K562 (cell line): ENCODE data around the gene IL1RL2. TPM values are rescaled to one million over a fixed set of nuclear protein-coding genes. Genes with fewer than 3 reads are reported as not detected.

Experiments used
- ATAC-seq: fragments of 200-7000 bp; cut with Tn5 transposase; 3 replicates; pipeline ENCODE4 v1.9.1; 2020; ENCODE audit warnings: moderate library complexity
- BruUV-seq: library from RNA; stranded (reverse); fragments of 400-500 nt; replicated peaks from 2 replicates; lab custom pipeline; 2021; lab: Mats Ljungman, UMichigan
- CTCF ChIA-PET: fragments of 300-600 bp; formaldehyde crosslinking; extraction: SDS; loops from one replicate; lab custom pipeline; 2021; ENCODE audit warnings: low intra/inter-chr PET ratio; lab: Yijun Ruan, JAX
- POLR2A ChIA-PET: fragments of 300-600, 350-650 bp; sonication (Branson Sonifier 250); formaldehyde crosslinking; extraction: SDS; loops from one replicate; lab custom pipeline; 2021; ENCODE audit warnings: antibody characterized with exemption, inconsistent platforms; lab: Yijun Ruan, JAX
- DNase-seq, 4 experiments: peaks; one replicate each; pipeline versions ENCODE4 v3.0.0 to v3.0.0-alpha.2; 2011 to 2018; ENCODE audit warnings: low spot score in 3 of 4, mixed read lengths in 3 of 4; ENCODE audit errors: extremely low read depth in 1 of 4
- FAIRE-seq: peaks from 2 replicates; lab custom pipeline; 2011; peaks lifted over from hg19 to GRCh38; lab: Jason Lieb, UNC
- H2AFZ ChIP-seq: 2 replicates; pipeline ENCODE4 v1.6.0; 2011; ENCODE audit warnings: low read depth, low read length, control low read depth, inconsistent platforms
- H3K27ac ChIP-seq: fragments of 200-600 bp; 3 replicates; pipeline ENCODE4 v1.8.0; 2011; ENCODE audit warnings: low read depth, mild to moderate bottlenecking, control low read depth, inconsistent platforms, low read length, moderate library complexity, mixed read lengths; ENCODE audit errors: extremely low read depth
- H3K27me3 ChIP-seq, 2 experiments: fragments of 300-600 bp in 1 of 2; 2 replicates in 1 of 2; 3 replicates in 1 of 2; pipeline versions ENCODE4 v1.6.0 to v1.8.0; 2011; ENCODE audit warnings: inconsistent platforms in 2 of 2, low read length in 2 of 2, mild to moderate bottlenecking in 1 of 2, mixed read lengths in 1 of 2, moderate library complexity in 1 of 2; ENCODE audit not compliant: control insufficient read depth in 2 of 2, insufficient read depth in 2 of 2
- H3K36me3 ChIP-seq: fragments of 300-600 bp; 3 replicates; pipeline ENCODE4 v1.8.0; 2011; ENCODE audit warnings: mild to moderate bottlenecking, low read length, inconsistent platforms; ENCODE audit not compliant: control insufficient read depth, insufficient read depth
- H3K4me1 ChIP-seq, 2 experiments: fragments of 200-600 bp in 1 of 2; replicated peaks in 1 of 2; 2 replicates in 1 of 2; 3 replicates in 1 of 2; pipeline versions ENCODE4 v1.5.1 to v1.8.0; 2011; ENCODE audit warnings: inconsistent platforms in 2 of 2, low read length in 2 of 2, mild to moderate bottlenecking in 1 of 2, mixed read lengths in 1 of 2, moderate library complexity in 1 of 2; ENCODE audit not compliant: control insufficient read depth in 2 of 2, insufficient read depth in 2 of 2
- H3K4me2 ChIP-seq: 2 replicates; pipeline ENCODE4 v1.6.1; 2011; ENCODE audit warnings: low read length, control low read depth, inconsistent platforms, mixed read lengths; ENCODE audit not compliant: insufficient read depth
- H3K4me3 ChIP-seq: fragments of 200-600 bp; sonication (generic), shearing (Covaris generic); 2 replicates; pipeline ENCODE4 v1.5.1; 2016; ENCODE audit warnings: control low read depth, inconsistent platforms
- H3K79me2 ChIP-seq: fragments of 200-600 bp; 3 replicates; pipeline ENCODE4 v1.8.0; 2011; ENCODE audit warnings: low read length, inconsistent platforms; ENCODE audit not compliant: control insufficient read depth, insufficient read depth
- H3K9ac ChIP-seq, 2 experiments: 2 replicates each; pipeline versions ENCODE4 v1.6.0 to v1.6.1; 2011; ENCODE audit warnings: low read depth in 2 of 2, low read length in 2 of 2, control low read depth in 1 of 2, inconsistent platforms in 1 of 2, mild to moderate bottlenecking in 1 of 2, mixed read lengths in 1 of 2; ENCODE audit not compliant: insufficient read depth in 1 of 2
- H3K9me1 ChIP-seq: one replicate; pipeline ENCODE4 v1.6.0; 2011; ENCODE audit warnings: inconsistent platforms, mild to moderate bottlenecking, low read length, moderate library complexity; ENCODE audit not compliant: control insufficient read depth, insufficient read depth
- H3K9me3 ChIP-seq: replicated peaks from 2 replicates; pipeline ENCODE4 v1.5.1; 2011; ENCODE audit warnings: low read depth, low read length, inconsistent platforms; ENCODE audit not compliant: control insufficient read depth, insufficient read depth
- H4K20me1 ChIP-seq: replicated peaks from 2 replicates; pipeline ENCODE4 v1.6.1; 2011; ENCODE audit warnings: low read length, inconsistent platforms, mixed read lengths; ENCODE audit not compliant: control insufficient read depth, insufficient read depth
- MECOM ChIP-seq: fragments of 250-450 bp; sonication (Bioruptor Pico); IDR thresholded peaks from 2 replicates; pipeline ENCODE4 v1.8.0; 2022; ENCODE audit warnings: inconsistent platforms
- TCF7 ChIP-seq: sonication (generic); IDR thresholded peaks from 2 replicates; pipeline ENCODE4 v1.6.1; 2016; ENCODE audit warnings: antibody characterized with exemption, borderline replicate concordance
- TRIM28 ChIP-seq: fragments of 450-650 bp; IDR thresholded peaks from 2 replicates; pipeline ENCODE4 v1.6.1; 2017
- ZBTB17 ChIP-seq: fragments of 450-650 bp; formaldehyde crosslinking; IDR thresholded peaks from 2 replicates; pipeline ENCODE4 v1.4.0; 2020; ENCODE audit warnings: mild to moderate bottlenecking
- ZNF584 ChIP-seq: fragments of 200-800 bp; sonication (Bioruptor generic); IDR thresholded peaks from 2 replicates; pipeline ENCODE4 v1.6.1; 2016; ENCODE audit warnings: low read depth, mild to moderate bottlenecking, missing genetic modification characterization, missing compliant biosample characterization
- WGBS: fragments of 100-300 bp; shearing (Covaris generic); methylation state at CpG from one replicate; pipeline ENCODE4 v1.1.6; 2016; ENCODE audit warnings: low coverage, mixed read lengths; ENCODE audit not compliant: insufficient coverage; ENCODE audit errors: missing lambda C conversion rate; 5-methylcytosine and 5-hydroxymethylcytosine counted together
- in situ Hi-C: fragments of 300-500 bp; cut with MboI; formaldehyde crosslinking; loops from 4 replicates; pipeline ENCODE4 v1.15.0; 2018; ENCODE audit warnings: inconsistent platforms, mixed read lengths
- intact Hi-C: fragments of 100-400 bp; cut with micrococcal nuclease; formaldehyde crosslinking; loops from 2 replicates; pipeline ENCODE4 v1.14.2; 2022
- polyA plus RNA-seq, 8 experiments: library from polyadenylated mRNA; depleted of rRNA in 4 of 8; stranded (reverse) in 5 of 8; unstranded in 3 of 8; fragments of >200 nt; fragmentation: Nextera tagmentation in 2 of 8; fragmentation: Illumina TruSeq in 1 of 8; extraction: Ambion mirVana in 2 of 8; extraction: Trizol in 1 of 8; gene quantifications; 2 replicates each; pipeline versions ENCODE4 v1.2.1 to v1.2.3, GENCODE V29; 2011 to 2014; ENCODE audit warnings: inconsistent platforms in 1 of 8, missing spikeins in 1 of 8
- total RNA-seq, 7 experiments: library from RNA; depleted of rRNA in 6 of 7; stranded (reverse); fragments of >200 nt in 6 of 7; fragmentation: Illumina TruSeq in 2 of 7; extraction: Trizol in 2 of 7; gene quantifications; 2 replicates each; pipeline versions ENCODE4 v1.2.1 to v1.2.3, GENCODE V29; 2011 to 2021; ENCODE audit warnings: low replicate concordance in 1 of 7
- TF ChIP-seq, protein P1 (sequence below), 2 experiments: fragments of 450-650 bp; IDR thresholded peaks; 2 replicates each; pipeline ENCODE4 v1.6.1; 2016

IL1RL2 gene
- total and polyA plus RNA-seq, 9 of the 15 experiments (the other 6 are each of a cell fraction or from before 2014, with no cell fraction given): not detected

DNA sequence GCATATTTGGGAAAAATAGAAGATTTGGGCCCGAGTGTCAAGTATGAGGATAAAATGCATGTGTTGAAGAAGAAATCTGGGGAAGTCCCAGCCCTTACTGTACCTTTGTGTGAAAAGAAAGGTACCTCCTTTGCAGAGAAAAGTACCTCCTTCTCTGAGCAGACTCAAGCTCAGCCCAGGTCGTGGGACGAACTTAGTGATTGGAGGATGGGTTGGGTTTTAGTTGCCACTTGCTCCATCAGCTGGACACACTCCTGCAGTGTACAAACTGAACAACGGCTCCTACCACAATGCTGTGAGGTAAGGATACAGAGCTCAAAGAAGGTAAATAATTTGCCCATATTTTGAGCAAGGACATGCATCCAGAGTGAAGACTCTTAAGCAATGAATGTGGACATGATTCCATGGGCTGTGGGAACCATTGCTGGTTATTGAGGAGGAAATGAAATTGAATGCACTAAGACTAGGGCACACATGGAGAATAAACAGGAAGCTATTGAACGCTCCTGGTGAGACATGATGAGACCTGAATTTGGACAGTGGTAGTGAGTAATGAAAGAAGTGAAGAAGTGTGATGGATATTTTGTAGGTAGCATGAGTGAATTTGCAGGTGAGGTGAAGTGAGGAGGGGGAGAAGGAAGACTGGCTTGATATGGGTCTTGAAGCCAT, 74.8 kb downstream of the IL1RL2 start:
- in situ Hi-C loops (no loop called here), intact Hi-C loops (no loop called here)
- no peak for DNase-seq
- Histone ChIP-seq H4K20me1 (no peaks in the 10 kb centered on the region), H3K79me2 (no peaks in the 10 kb centered on the region), H3K4me2 (no peak overlapping the region), H3K36me3 (no peaks in the 10 kb centered on the region), H3K4me3 (no peak overlapping the region)
- no TSS peak for BruUV-seq
- no peak for FAIRE-seq
- CTCF ChIA-PET: no interaction called here
- ATAC-seq: no peak
- TF ChIP-seq, protein P1, sequence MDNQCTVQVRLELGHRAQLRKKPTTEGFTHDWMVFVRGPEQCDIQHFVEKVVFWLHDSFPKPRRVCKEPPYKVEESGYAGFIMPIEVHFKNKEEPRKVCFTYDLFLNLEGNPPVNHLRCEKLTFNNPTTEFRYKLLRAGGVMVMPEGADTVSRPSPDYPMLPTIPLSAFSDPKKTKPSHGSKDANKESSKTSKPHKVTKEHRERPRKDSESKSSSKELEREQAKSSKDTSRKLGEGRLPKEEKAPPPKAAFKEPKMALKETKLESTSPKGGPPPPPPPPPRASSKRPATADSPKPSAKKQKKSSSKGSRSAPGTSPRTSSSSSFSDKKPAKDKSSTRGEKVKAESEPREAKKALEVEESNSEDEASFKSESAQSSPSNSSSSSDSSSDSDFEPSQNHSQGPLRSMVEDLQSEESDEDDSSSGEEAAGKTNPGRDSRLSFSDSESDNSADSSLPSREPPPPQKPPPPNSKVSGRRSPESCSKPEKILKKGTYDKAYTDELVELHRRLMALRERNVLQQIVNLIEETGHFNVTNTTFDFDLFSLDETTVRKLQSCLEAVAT (IDR thresholded peaks at IDR 0.05): no peak
- TF ChIP-seq TRIM28 (no peak), TCF7 (no peak), MECOM (CRISPR knock-in tag) (no peak), ZBTB17 (no peak), ZNF584 (CRISPR knock-in tag) (0 out of 2 replicates have a peak, but pooled peaks have one; percentile 2)
- TF ChIP-seq, all 486 proteins: peak for 1
- WGBS: 4% methylated on average over 5 of the region's 5 CpGs
- Histone ChIP-seq H3K9ac (no peak overlapping the region), H3K9me1 (no peaks in the 10 kb centered on the region), H3K4me1 (no peaks in the 10 kb centered on the region; a peak in 1 of 5 replicates), H3K27ac (no peak overlapping the region), H3K27me3 (peaks cover 0 to 6% of the 10 kb centered on the region in 2 experiments; a peak in 2 of 5 replicates), H3K9me3 (no peaks in the 10 kb centered on the region), H2AFZ (no peak overlapping the region)
- POLR2A ChIA-PET: interaction anchor here (0.6 kb wide), 1 partner anchor 14 kb away, joined by 3 read pairs; no protein-coding TSS in a partner anchor
